H1 (cell line): ENCODE results near the gene TASP1. TPM values are rescaled to one million over a fixed set of nuclear protein-coding genes. Genes with fewer than 3 reads are reported as not detected.
"Not testable (repeated sequence)": the region's sequence is repeated elsewhere in the genome, so short reads cannot be mapped to it uniquely, and the experiment has no call there.

ENCODE experiments used
- CTCF ChIA-PET: fragments of 300-600 bp; sonication (Branson Sonifier 250); formaldehyde crosslinking; loops from one replicate; lab custom pipeline; 2021; ENCODE audit not compliant: partially characterized antibody; lab: Charles Lee
- POLR2A ChIA-PET: fragments of 300-600 bp; sonication (Branson Sonifier 250); formaldehyde crosslinking; loops from one replicate; lab custom pipeline; 2021; ENCODE audit warnings: inconsistent platforms; ENCODE audit not compliant: partially characterized antibody; lab: Charles Lee
- DNase-seq, 2 experiments: peaks; one replicate each; pipeline versions ENCODE4 v3.0.0 to v3.0.0-alpha.2; 2010 to 2022; ENCODE audit warnings: low spot score in 2 of 2, low read depth in 1 of 2, mixed read lengths in 1 of 2
- FAIRE-seq: peaks from 2 replicates; lab custom pipeline; 2011; peaks lifted over from hg19 to GRCh38; lab: Jason Lieb, UNC
- H2AFZ ChIP-seq: 2 replicates; pipeline ENCODE4 v1.8.1; 2012; ENCODE audit warnings: low read length, inconsistent platforms
- H2AK5ac ChIP-seq: 2 replicates; pipeline ENCODE4 v1.6.1; 2013; ENCODE audit warnings: low read depth, low read length
- H2BK120ac ChIP-seq: replicated peaks from 2 replicates; pipeline ENCODE3; 2013; ENCODE audit warnings: low read depth, low read length, inconsistent platforms
- H2BK12ac ChIP-seq: 2 replicates; pipeline ENCODE4 v1.6.1; 2013; ENCODE audit warnings: low read depth, low read length
- H2BK15ac ChIP-seq: 2 replicates; pipeline ENCODE4 v1.6.1; 2013; ENCODE audit warnings: low read length
- H2BK20ac ChIP-seq: 2 replicates; pipeline ENCODE4 v1.6.1; 2013; ENCODE audit warnings: low read length
- H2BK5ac ChIP-seq: 2 replicates; pipeline ENCODE4 v1.6.1; 2013; ENCODE audit warnings: low read depth, low read length
- H3K14ac ChIP-seq: 2 replicates; pipeline ENCODE4 v1.6.1; 2013; ENCODE audit warnings: inconsistent platforms; ENCODE audit not compliant: insufficient read length
- H3K18ac ChIP-seq: 2 replicates; pipeline ENCODE4 v1.6.1; 2013; ENCODE audit warnings: low read length; ENCODE audit errors: extremely low read depth
- H3K23ac ChIP-seq: 2 replicates; pipeline ENCODE4 v1.6.1; 2013; ENCODE audit warnings: inconsistent platforms; ENCODE audit not compliant: insufficient read length
- H3K23me2 ChIP-seq: 2 replicates; pipeline ENCODE4 v1.6.1; 2013; ENCODE audit warnings: low read depth, low read length
- H3K27ac ChIP-seq: 2 replicates; pipeline ENCODE4 v1.6.1; 2011; ENCODE audit warnings: low read depth, low read length, inconsistent platforms
- H3K27me3 ChIP-seq, 4 experiments: replicated peaks in 1 of 4; 1 replicate in 1 of 4; 2 replicates in 3 of 4; pipeline versions ENCODE4 v1.6.1 to v1.8.1; 2011 to 2013; ENCODE audit warnings: low read length in 3 of 4, mild to moderate bottlenecking in 3 of 4, inconsistent platforms in 2 of 4, mixed read lengths in 2 of 4, moderate library complexity in 1 of 4; ENCODE audit not compliant: control insufficient read depth in 3 of 4, insufficient read depth in 3 of 4; ENCODE audit errors: extremely low read depth in 1 of 4
- H3K36me3 ChIP-seq, 4 experiments: 2 replicates each; pipeline versions ENCODE4 v1.6.1 to v1.8.1; 2011 to 2013; ENCODE audit warnings: mild to moderate bottlenecking in 4 of 4, low read length in 3 of 4, moderate library complexity in 2 of 4, control low read depth in 1 of 4, inconsistent platforms in 1 of 4; ENCODE audit not compliant: insufficient read depth in 4 of 4, control insufficient read depth in 2 of 4
- H3K4ac ChIP-seq: replicated peaks from 2 replicates; pipeline ENCODE3; 2013; ENCODE audit warnings: low read length, low read depth, mixed read lengths, inconsistent platforms; ENCODE audit not compliant: insufficient read length
- H3K4me1 ChIP-seq, 4 experiments: replicated peaks in 1 of 4; 1 replicate in 1 of 4; 2 replicates in 3 of 4; pipeline versions ENCODE4 v1.6.1 to v1.8.1; 2011 to 2013; ENCODE audit warnings: low read length in 3 of 4, inconsistent platforms in 2 of 4, mixed read lengths in 1 of 4; ENCODE audit not compliant: insufficient read depth in 4 of 4, control insufficient read depth in 3 of 4
- H3K4me2 ChIP-seq, 2 experiments: 2 replicates each; pipeline versions ENCODE4 v1.6.1 to v1.8.1; 2011 to 2013; ENCODE audit warnings: low read depth in 2 of 2, low read length in 2 of 2, control low read depth in 1 of 2, inconsistent platforms in 1 of 2, mild to moderate bottlenecking in 1 of 2; ENCODE audit not compliant: insufficient read depth in 1 of 2
- H3K4me3 ChIP-seq, 4 experiments: fragments of 200-600, 300-600 bp in 1 of 4; sonication (generic), shearing (Covaris generic), sonication (Bioruptor Twin) in 1 of 4; 2 replicates each; pipeline versions ENCODE4 v1.5.1 to v1.8.1; 2011 to 2016; ENCODE audit warnings: low read length in 4 of 4, low read depth in 3 of 4, control low read depth in 2 of 4, inconsistent platforms in 2 of 4, mild to moderate bottlenecking in 2 of 4, mixed read lengths in 1 of 4, moderate library complexity in 1 of 4; ENCODE audit not compliant: insufficient read depth in 2 of 4; ENCODE audit errors: extremely low read depth in 1 of 4
- H3K56ac ChIP-seq: replicated peaks from 2 replicates; pipeline ENCODE3; 2013; ENCODE audit warnings: low read depth, mild to moderate bottlenecking, mixed read lengths, low read length, inconsistent platforms; ENCODE audit not compliant: insufficient read length
- H3K79me1 ChIP-seq: 2 replicates; pipeline ENCODE4 v1.6.1; 2013; ENCODE audit warnings: low read depth, low read length, control low read depth
- H3K79me2 ChIP-seq, 2 experiments: 2 replicates each; pipeline versions ENCODE4 v1.6.1 to v1.8.1; 2012 to 2013; ENCODE audit warnings: low read length in 2 of 2, mild to moderate bottlenecking in 2 of 2, inconsistent platforms in 1 of 2; ENCODE audit not compliant: insufficient read depth in 2 of 2, control insufficient read depth in 1 of 2
- H3K9ac ChIP-seq, 4 experiments: replicated peaks in 1 of 4; 1 replicate in 1 of 4; 2 replicates in 3 of 4; pipeline versions ENCODE4 v1.6.1 to v1.8.1; 2011 to 2013; ENCODE audit warnings: low read depth in 3 of 4, low read length in 3 of 4, control low read depth in 2 of 4, mild to moderate bottlenecking in 2 of 4, moderate library complexity in 2 of 4, inconsistent platforms in 1 of 4; ENCODE audit errors: extremely low read depth in 1 of 4
- H3K9me3 ChIP-seq, 2 experiments: 2 replicates each; pipeline versions ENCODE4 v1.6.1 to v1.8.1; 2012 to 2013; ENCODE audit warnings: mild to moderate bottlenecking in 2 of 2, moderate library complexity in 2 of 2, control low read depth in 1 of 2, inconsistent platforms in 1 of 2, low read depth in 1 of 2, low read length in 1 of 2, mixed read lengths in 1 of 2; ENCODE audit not compliant: insufficient read depth in 2 of 2
- H4K20me1 ChIP-seq, 2 experiments: replicated peaks in 1 of 2; 2 replicates each; pipeline versions ENCODE3 to v1.8.1; 2011 to 2013; ENCODE audit warnings: inconsistent platforms in 2 of 2, low read length in 2 of 2, mild to moderate bottlenecking in 1 of 2; ENCODE audit not compliant: insufficient read depth in 2 of 2, control insufficient read depth in 1 of 2
- H4K5ac ChIP-seq: 2 replicates; pipeline ENCODE4 v1.6.1; 2013; ENCODE audit warnings: low read length, low read depth, mixed read lengths, inconsistent platforms; ENCODE audit not compliant: insufficient read length
- H4K8ac ChIP-seq: 2 replicates; pipeline ENCODE4 v1.8.0; 2013; ENCODE audit warnings: mild to moderate bottlenecking, moderate library complexity, low read length, inconsistent platforms; ENCODE audit not compliant: insufficient read depth; ENCODE audit errors: extremely low read depth
- H4K91ac ChIP-seq: replicated peaks from 2 replicates; pipeline ENCODE3; 2013; ENCODE audit warnings: low read length, mixed read lengths, inconsistent platforms; ENCODE audit not compliant: insufficient read length
- WGBS, 2 experiments: shearing (Covaris generic) in 1 of 2; methylation state at CpG; one replicate each; pipeline versions ENCODE4 v1.1.6 to v1.1.7; 2013 to 2015; ENCODE audit warnings: low lambda C conversion rate in 2 of 2, mixed read lengths in 2 of 2, inconsistent platforms in 1 of 2, low coverage in 1 of 2, missing lambda C conversion rate in 1 of 2; ENCODE audit not compliant: insufficient replicate concordance in 2 of 2, insufficient coverage in 1 of 2, insufficient read length in 1 of 2; ENCODE audit errors: extremely low coverage in 1 of 2, missing lambda C conversion rate in 1 of 2; 5-methylcytosine and 5-hydroxymethylcytosine counted together
- polyA plus RNA-seq, 7 experiments: library from polyadenylated mRNA; depleted of rRNA in 3 of 7; stranded (reverse) in 5 of 7; unstranded in 2 of 7; fragments of >200 nt in 5 of 7; fragments of 200-250 nt in 2 of 7; gene quantifications; 1 replicate in 5 of 7; 2 replicates in 1 of 7; 4 replicates in 1 of 7; pipeline versions ENCODE4 v1.2.1 to v1.2.3, GENCODE V29; 2011 to 2013; ENCODE audit warnings: missing spikeins in 2 of 7, mixed read lengths in 2 of 7
- total RNA-seq: library from RNA; stranded (reverse); fragmentation: NEBNext Ultra II Directional; extraction: Animal tissue kit (Norgen Biotek cat#: 25700); gene quantifications from 2 replicates; pipeline ENCODE4 v1.2.1, GENCODE V29; 2021

The TASP1 gene
- total and polyA plus RNA-seq, 2 of the 8 experiments (the other 6 are each of a cell fraction or from before 2014, with no cell fraction given), result 4.5 to 10.9 TPM

DNA sequence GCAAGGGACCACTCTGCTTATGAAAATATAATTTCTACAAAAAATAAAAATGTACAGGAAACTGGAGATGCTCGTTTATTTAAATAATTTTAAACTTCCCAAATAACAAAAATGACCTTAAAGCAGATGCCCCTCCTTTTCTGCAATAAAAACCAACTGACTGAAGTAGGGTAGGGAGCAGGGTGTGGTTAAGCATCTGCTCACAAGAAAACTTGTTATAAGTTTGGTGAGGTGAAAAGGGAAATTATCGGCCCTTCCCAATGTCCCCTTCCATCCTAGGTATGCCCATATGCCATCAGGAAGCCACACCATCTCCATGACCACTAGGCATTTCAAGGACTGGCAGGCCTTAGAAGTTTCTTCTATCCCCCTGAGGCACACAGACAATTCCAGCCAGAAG is 21.1 kb downstream of the TASP1 start:
- H3K4ac ChIP-seq, H4K8ac ChIP-seq, H4K20me1 ChIP-seq, H3K79me2 ChIP-seq, FAIRE-seq, H4K5ac ChIP-seq, DNase-seq, H3K56ac ChIP-seq, H3K9me3 ChIP-seq, H3K23me2 ChIP-seq, H2BK12ac ChIP-seq, H3K4me2 ChIP-seq, H3K18ac ChIP-seq, POLR2A ChIA-PET, H3K4me1 ChIP-seq, H3K27ac ChIP-seq, H3K9ac ChIP-seq, H3K23ac ChIP-seq, H3K14ac ChIP-seq, CTCF ChIA-PET, H3K27me3 ChIP-seq, H3K79me1 ChIP-seq, H3K4me3 ChIP-seq, H2BK20ac ChIP-seq, H4K91ac ChIP-seq, H3K36me3 ChIP-seq, H2BK15ac ChIP-seq, H2AFZ ChIP-seq, H2BK5ac ChIP-seq, H2BK120ac ChIP-seq, H2AK5ac ChIP-seq: not testable (repeated sequence)
- 76% methylated on average over 2 of the region's 2 CpGs; no CpG with 5 or more reads in 1 of the 2 experiments for WGBS, 2 experiments

DNA sequence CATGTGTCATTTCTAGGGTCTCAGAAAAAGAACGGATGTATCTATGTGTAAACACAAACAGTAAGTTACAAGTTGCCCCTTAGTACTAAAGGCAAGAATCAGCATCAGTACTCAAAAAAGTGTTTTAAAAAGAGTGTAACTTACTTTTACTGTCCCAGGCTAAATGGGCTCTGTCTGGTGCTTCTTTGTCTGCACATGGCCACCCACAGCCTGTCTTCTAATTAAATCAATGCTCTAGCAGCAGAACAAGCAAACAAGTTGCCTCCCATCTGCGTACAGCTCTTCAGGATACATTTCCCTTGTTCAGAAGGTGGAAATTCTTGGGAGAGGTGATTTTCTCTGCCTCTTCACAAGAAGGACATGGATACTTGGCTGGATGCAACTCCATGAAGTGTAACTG is 22.0 kb downstream of the TASP1 start:
- H3K23me2 ChIP-seq, H3K23ac ChIP-seq, H3K79me1 ChIP-seq, H2BK15ac ChIP-seq, H3K4me3 ChIP-seq, H3K4me1 ChIP-seq, H3K79me2 ChIP-seq, H2BK120ac ChIP-seq, H3K36me3 ChIP-seq, H2BK20ac ChIP-seq, H3K4me2 ChIP-seq, H3K56ac ChIP-seq, H4K8ac ChIP-seq, H2BK12ac ChIP-seq, H2BK5ac ChIP-seq, H2AFZ ChIP-seq, DNase-seq, H3K14ac ChIP-seq, FAIRE-seq, H4K5ac ChIP-seq, H3K18ac ChIP-seq, H2AK5ac ChIP-seq, H4K91ac ChIP-seq, H3K9me3 ChIP-seq, H3K9ac ChIP-seq, H3K27ac ChIP-seq, H3K4ac ChIP-seq, CTCF ChIA-PET, H4K20me1 ChIP-seq, POLR2A ChIA-PET, H3K27me3 ChIP-seq: not testable (repeated sequence)
- WGBS, 2 experiments, result 90% methylated on average over 2 of the region's 2 CpGs; no CpG with 5 or more reads in 1 of the 2 experiments
